K562 (cell line): ENCODE data around the gene TBXAS1. TPM values are rescaled to one million over a fixed set of nuclear protein-coding genes. Genes with fewer than 3 reads are reported as not detected.

Experiments used
- CEBPG ChIP-seq, 3 experiments: fragments of 200-800 bp in 1 of 3; sonication (Bioruptor generic) in 1 of 3; sonication (generic) in 1 of 3; formaldehyde crosslinking in 1 of 3; IDR thresholded peaks in 2 of 3; conservative IDR thresholded peaks in 1 of 3; 2 replicates each; pipeline versions ENCODE4 v1.6.1 to v1.8.0; 2016 to 2022; ENCODE audit warnings: missing compliant biosample characterization in 2 of 3, missing genetic modification characterization in 2 of 3, mild to moderate bottlenecking in 1 of 3, missing genetic modification reagents in 1 of 3
- MTA1 ChIP-seq: fragments of 450-650 bp; IDR thresholded peaks from 2 replicates; pipeline ENCODE4 v1.6.1; 2017; ENCODE audit warnings: borderline replicate concordance
- SMAD3 ChIP-seq: fragments of 450-650 bp; formaldehyde crosslinking; conservative IDR thresholded peaks from 2 replicates; pipeline ENCODE4 v1.4.0; 2020; ENCODE audit warnings: mild to moderate bottlenecking
- TEAD2 ChIP-seq: fragments of 450-650 bp; IDR thresholded peaks from 2 replicates; pipeline ENCODE4 v1.6.1; 2016; ENCODE audit warnings: missing genetic modification characterization, control low read depth, missing compliant biosample characterization
- ZNF121 ChIP-seq: sonication (generic); formaldehyde crosslinking; conservative IDR thresholded peaks from 2 replicates; pipeline ENCODE4 v1.8.0; 2022; ENCODE audit warnings: missing genetic modification reagents
- ZNF766 ChIP-seq: fragments of 200-800 bp; sonication (Bioruptor generic); conservative IDR thresholded peaks from 2 replicates; pipeline ENCODE4 v1.6.1; 2016; ENCODE audit warnings: missing genetic modification characterization, missing compliant biosample characterization
- polyA plus RNA-seq, 8 experiments: library from polyadenylated mRNA; depleted of rRNA in 4 of 8; stranded (reverse) in 5 of 8; unstranded in 3 of 8; fragments of >200 nt; fragmentation: Nextera tagmentation in 2 of 8; fragmentation: Illumina TruSeq in 1 of 8; extraction: Ambion mirVana in 2 of 8; extraction: Trizol in 1 of 8; gene quantifications; 2 replicates each; pipeline versions ENCODE4 v1.2.1 to v1.2.3, GENCODE V29; 2011 to 2014; ENCODE audit warnings: inconsistent platforms in 1 of 8, missing spikeins in 1 of 8
- total RNA-seq, 7 experiments: library from RNA; depleted of rRNA in 6 of 7; stranded (reverse); fragments of >200 nt in 6 of 7; fragmentation: Illumina TruSeq in 2 of 7; extraction: Trizol in 2 of 7; gene quantifications; 2 replicates each; pipeline versions ENCODE4 v1.2.1 to v1.2.3, GENCODE V29; 2011 to 2021; ENCODE audit warnings: low replicate concordance in 1 of 7
- TF ChIP-seq, protein P1 (sequence below): fragments of 450-650 bp; IDR thresholded peaks from 2 replicates; pipeline ENCODE4 v1.6.1; 2017; ENCODE audit warnings: antibody characterized with exemption, mild to moderate bottlenecking
- TF ChIP-seq, protein P2 (sequence below): fragments of 450-650 bp; IDR thresholded peaks from 2 replicates; pipeline ENCODE4 v1.6.1; 2016

TBXAS1 gene
- total and polyA plus RNA-seq, 9 of the 15 experiments (the other 6 are each of a cell fraction or from before 2014, with no cell fraction given), result 1.1 to 8.3 (median 1.9) TPM

DNA sequence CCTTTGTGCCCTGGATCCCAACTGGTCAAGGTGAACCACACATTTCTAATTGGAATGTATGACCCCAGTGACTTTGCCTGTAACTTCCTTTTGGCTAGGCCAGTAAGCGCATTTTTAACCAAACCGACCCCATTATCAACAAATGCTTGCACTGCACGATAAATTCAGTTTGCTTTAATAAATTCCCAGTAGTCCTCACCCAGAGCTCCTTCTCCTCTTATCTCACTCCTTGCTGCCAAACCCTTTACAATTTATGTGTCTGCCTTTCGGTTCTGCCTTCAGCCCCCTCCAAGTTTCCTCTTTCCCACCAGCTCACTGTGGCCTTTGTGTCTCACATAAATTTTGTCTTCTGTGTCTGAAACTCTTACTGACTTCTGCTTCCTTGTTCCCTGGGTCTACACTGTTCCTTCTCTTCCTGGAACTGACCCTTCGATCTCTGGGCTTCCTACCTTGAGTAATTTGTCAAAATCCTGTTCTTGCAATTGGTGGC, 59.0 kb downstream of the TBXAS1 start (continued):
- TF ChIP-seq, protein P1, sequence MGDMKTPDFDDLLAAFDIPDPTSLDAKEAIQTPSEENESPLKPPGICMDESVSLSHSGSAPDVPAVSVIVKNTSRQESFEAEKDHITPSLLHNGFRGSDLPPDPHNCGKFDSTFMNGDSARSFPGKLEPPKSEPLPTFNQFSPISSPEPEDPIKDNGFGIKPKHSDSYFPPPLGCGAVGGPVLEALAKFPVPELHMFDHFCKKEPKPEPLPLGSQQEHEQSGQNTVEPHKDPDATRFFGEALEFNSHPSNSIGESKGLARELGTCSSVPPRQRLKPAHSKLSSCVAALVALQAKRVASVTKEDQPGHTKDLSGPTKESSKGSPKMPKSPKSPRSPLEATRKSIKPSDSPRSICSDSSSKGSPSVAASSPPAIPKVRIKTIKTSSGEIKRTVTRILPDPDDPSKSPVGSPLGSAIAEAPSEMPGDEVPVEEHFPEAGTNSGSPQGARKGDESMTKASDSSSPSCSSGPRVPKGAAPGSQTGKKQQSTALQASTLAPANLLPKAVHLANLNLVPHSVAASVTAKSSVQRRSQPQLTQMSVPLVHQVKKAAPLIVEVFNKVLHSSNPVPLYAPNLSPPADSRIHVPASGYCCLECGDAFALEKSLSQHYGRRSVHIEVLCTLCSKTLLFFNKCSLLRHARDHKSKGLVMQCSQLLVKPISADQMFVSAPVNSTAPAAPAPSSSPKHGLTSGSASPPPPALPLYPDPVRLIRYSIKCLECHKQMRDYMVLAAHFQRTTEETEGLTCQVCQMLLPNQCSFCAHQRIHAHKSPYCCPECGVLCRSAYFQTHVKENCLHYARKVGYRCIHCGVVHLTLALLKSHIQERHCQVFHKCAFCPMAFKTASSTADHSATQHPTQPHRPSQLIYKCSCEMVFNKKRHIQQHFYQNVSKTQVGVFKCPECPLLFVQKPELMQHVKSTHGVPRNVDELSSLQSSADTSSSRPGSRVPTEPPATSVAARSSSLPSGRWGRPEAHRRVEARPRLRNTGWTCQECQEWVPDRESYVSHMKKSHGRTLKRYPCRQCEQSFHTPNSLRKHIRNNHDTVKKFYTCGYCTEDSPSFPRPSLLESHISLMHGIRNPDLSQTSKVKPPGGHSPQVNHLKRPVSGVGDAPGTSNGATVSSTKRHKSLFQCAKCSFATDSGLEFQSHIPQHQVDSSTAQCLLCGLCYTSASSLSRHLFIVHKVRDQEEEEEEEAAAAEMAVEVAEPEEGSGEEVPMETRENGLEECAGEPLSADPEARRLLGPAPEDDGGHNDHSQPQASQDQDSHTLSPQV, result peak; percentile 67
- TF ChIP-seq TEAD2 (tag) (peak; percentile 36; the same call in 1 of the 2 replicates), MTA1 (peak; percentile 26; the same call in 1 of the 2 replicates), CEBPG (CRISPR knock-in tag; IDR thresholded peaks at IDR 0.05) (no peak), CEBPG (tag; conservative IDR thresholded peaks at IDR 0.05 in 1 of 2, IDR thresholded peaks at IDR 0.05 in 1 of 2) (no peak), ZNF766 (CRISPR knock-in tag) (peak; percentile 67), ZNF121 (CRISPR knock-in tag) (no peak), SMAD3 (0 out of 2 replicates have a peak, but pooled peaks have one; percentile 9)
- TF ChIP-seq, protein P2, sequence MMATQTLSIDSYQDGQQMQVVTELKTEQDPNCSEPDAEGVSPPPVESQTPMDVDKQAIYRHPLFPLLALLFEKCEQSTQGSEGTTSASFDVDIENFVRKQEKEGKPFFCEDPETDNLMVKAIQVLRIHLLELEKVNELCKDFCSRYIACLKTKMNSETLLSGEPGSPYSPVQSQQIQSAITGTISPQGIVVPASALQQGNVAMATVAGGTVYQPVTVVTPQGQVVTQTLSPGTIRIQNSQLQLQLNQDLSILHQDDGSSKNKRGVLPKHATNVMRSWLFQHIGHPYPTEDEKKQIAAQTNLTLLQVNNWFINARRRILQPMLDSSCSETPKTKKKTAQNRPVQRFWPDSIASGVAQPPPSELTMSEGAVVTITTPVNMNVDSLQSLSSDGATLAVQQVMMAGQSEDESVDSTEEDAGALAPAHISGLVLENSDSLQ, result peak; percentile 89
- TF ChIP-seq, all 486 proteins: peak for 31
